B cell (primary cell): ENCODE results near the gene PMCH.

Source experiments
- CTCF ChIP-seq: fragments of 200-600 bp; IDR thresholded peaks from one replicate; pipeline ENCODE4 v1.8.0; 2022; ENCODE audit warnings: antibody characterized with exemption, mild to moderate bottlenecking
- EZH2 ChIP-seq: IDR thresholded peaks from 2 replicates; pipeline ENCODE4 v1.6.1; 2012; ENCODE audit warnings: borderline replicate concordance, low read depth, mild to moderate bottlenecking, moderate library complexity, low read length; ENCODE audit not compliant: insufficient read depth, poor library complexity, severe bottlenecking

- TF ChIP-seq CTCF (no peak), EZH2 (no peak)
Observed at GRCh38 chr12:102204025-102204424, 6.4 kb upstream of the PMCH start.
